Thyroid gland (tissue), 4 donors: ENCODE data around the gene IGFALS. TPM values are rescaled to one million over a fixed set of nuclear protein-coding genes. Genes with fewer than 3 reads are reported as not detected.

Source experiments
- DNase-seq, 2 donors: peaks; one replicate each; pipeline ENCODE4 v3.0.0-alpha.2; 2019
- H3K27ac ChIP-seq, 3 donors: fragments of 200-600 bp; sonication (generic); 1 replicate in 2 of 3; 2 replicates in 1 of 3; pipeline ENCODE4 v1.5.1; 2016 to 2019; ENCODE audit warnings: mild to moderate bottlenecking in 1 of 3, moderate library complexity in 1 of 3
- H3K27me3 ChIP-seq: fragments of 200-600 bp; sonication (generic); one replicate; pipeline ENCODE4 v1.5.1; 2019
- H3K36me3 ChIP-seq, 2 donors: fragments of 200-600 bp; sonication (generic); one replicate each; pipeline ENCODE4 v1.5.1; 2016 to 2019
- H3K4me1 ChIP-seq, 2 donors: fragments of 200-600 bp; sonication (generic); one replicate each; pipeline ENCODE4 v1.5.1; 2017 to 2019
- H3K4me3 ChIP-seq, 3 donors: fragments of 200-600 bp; sonication (generic); replicated peaks in 1 of 3; 1 replicate in 2 of 3; 2 replicates in 1 of 3; pipeline ENCODE4 v1.5.1; 2016; ENCODE audit warnings: mild to moderate bottlenecking in 1 of 3
- H3K9me3 ChIP-seq: fragments of 200-600 bp; sonication (generic); one replicate; pipeline ENCODE4 v1.5.1; 2017
- CTCF ChIP-seq, 6 experiments: fragments of 200-600 bp in 3 of 6; fragments of 450-650 bp in 3 of 6; sonication (generic) in 3 of 6; IDR thresholded peaks; one replicate each; pipeline ENCODE4 v1.5.1; 2016 to 2019; ENCODE audit warnings: antibody characterized with exemption in 6 of 6, mild to moderate bottlenecking in 2 of 6, inconsistent platforms in 1 of 6, moderate library complexity in 1 of 6
- POLR2A ChIP-seq, 2 donors: fragments of 450-650 bp; IDR thresholded peaks; one replicate each; pipeline ENCODE4 v1.6.1; 2017; ENCODE audit warnings: antibody characterized with exemption in 2 of 2, mild to moderate bottlenecking in 2 of 2, moderate library complexity in 1 of 2
- WGBS, 2 donors: methylation state at CpG; one replicate each; pipeline ENCODE4 v1.1.5; 2017; 5-methylcytosine and 5-hydroxymethylcytosine counted together
- intact Hi-C: fragments of 100-400 bp; cut with DNase I; formaldehyde crosslinking; loops from one replicate; pipeline ENCODE4 v1.15.1; 2023
- total RNA-seq, 4 donors: library from RNA; depleted of rRNA; stranded (reverse); fragments of >200 nt; gene quantifications; one replicate each; pipeline ENCODE4 v1.2.3, GENCODE V29; 2016

The IGFALS gene
- total RNA-seq, 4 donors from 2014 or later = 0.13 to 4.2 (median 1.8) TPM

- H3K27ac ChIP-seq = no peak overlapping the region
- no peaks in the 10 kb centered on the region for H3K9me3 ChIP-seq
- WGBS, 2 donors = 86 to 87% methylated on average over 9 to 29 of the region's 36 CpGs
- H3K36me3 ChIP-seq = peaks cover 23 to 26% of the 10 kb centered on the region in 2 donors
- no peaks in the 10 kb centered on the region for H3K27me3 ChIP-seq
- TF ChIP-seq CTCF (IDR thresholded peaks at IDR 0.05) (no peak), POLR2A (IDR thresholded peaks at IDR 0.05) (no peak)
- intact Hi-C loops = no loop called here
- H3K4me1 ChIP-seq = peaks cover 22 to 26% of the 10 kb centered on the region in 2 donors
- no peak for DNase-seq
- H3K4me3 ChIP-seq = no peak overlapping the region
These were observed 15.9 kb downstream of the IGFALS start for GRCh38 chr16:1777375-1778199.

- intact Hi-C loops = no loop called here
- Histone ChIP-seq H3K9me3 (no peaks in the 10 kb centered on the region), H3K27ac (no peak overlapping the region), H3K36me3 (peaks cover 23 to 26% of the 10 kb centered on the region in 2 donors), H3K4me1 (peaks cover 27 to 31% of the 10 kb centered on the region in 2 donors), H3K4me3 (no peak overlapping the region), H3K27me3 (no peaks in the 10 kb centered on the region)
- TF ChIP-seq CTCF (IDR thresholded peaks at IDR 0.05) = no peak
- TF ChIP-seq POLR2A (IDR thresholded peaks at IDR 0.05) = no peak
- WGBS, 2 donors = 91 to 100% methylated on average over 5 to 20 of the region's 22 CpGs
- DNase-seq = no peak
These were observed 16.5 kb downstream of the IGFALS start for GRCh38 chr16:1776991-1777374.

GRCh38 chr16:1776672-1776955 is 16.9 kb downstream of the IGFALS start:
- no peak for TF ChIP-seq CTCF (IDR thresholded peaks at IDR 0.05)
- TF ChIP-seq POLR2A (IDR thresholded peaks at IDR 0.05) = no peak
- Histone ChIP-seq H3K27ac (no peak overlapping the region), H3K9me3 (no peaks in the 10 kb centered on the region), H3K4me1 (peaks cover 28 to 34% of the 10 kb centered on the region in 2 donors), H3K4me3 (no peak overlapping the region), H3K27me3 (no peaks in the 10 kb centered on the region), H3K36me3 (peaks cover 23 to 26% of the 10 kb centered on the region in 2 donors)
- DNase-seq = no peak
- WGBS, 2 donors = 85 to 97% methylated on average over 6 to 13 of the region's 13 CpGs
- intact Hi-C loops = no loop called here

GRCh38 chr16:1775846-1776671 is 17.4 kb downstream of the IGFALS start:
- H3K27ac ChIP-seq = no peak overlapping the region
- TF ChIP-seq CTCF (IDR thresholded peaks at IDR 0.05) (no peak), POLR2A (IDR thresholded peaks at IDR 0.05) (no peak)
- intact Hi-C loops = no loop called here
- H3K27me3 ChIP-seq = no peaks in the 10 kb centered on the region
- 89% methylated on average over 19 to 25 of the region's 28 CpGs for WGBS, 2 donors
- DNase-seq = no peak
- H3K36me3 ChIP-seq = peaks cover 23 to 26% of the 10 kb centered on the region in 2 donors
- no peaks in the 10 kb centered on the region for H3K9me3 ChIP-seq
- no peak overlapping the region for H3K4me3 ChIP-seq
- peaks cover 24 to 28% of the 10 kb centered on the region in 2 donors for H3K4me1 ChIP-seq
